GM19238 (cell line): ENCODE measurements around the gene GTPBP4.
"Not testable (repeated sequence)": the region's sequence is repeated elsewhere in the genome, so short reads cannot be mapped to it uniquely, and the experiment has no call there.

Experiments
- DNase-seq: peaks from one replicate; pipeline ENCODE4 v3.0.0; 2011; ENCODE audit warnings: low spot score; ENCODE audit not compliant: insufficient read length

The GTPBP4 gene

DNA sequence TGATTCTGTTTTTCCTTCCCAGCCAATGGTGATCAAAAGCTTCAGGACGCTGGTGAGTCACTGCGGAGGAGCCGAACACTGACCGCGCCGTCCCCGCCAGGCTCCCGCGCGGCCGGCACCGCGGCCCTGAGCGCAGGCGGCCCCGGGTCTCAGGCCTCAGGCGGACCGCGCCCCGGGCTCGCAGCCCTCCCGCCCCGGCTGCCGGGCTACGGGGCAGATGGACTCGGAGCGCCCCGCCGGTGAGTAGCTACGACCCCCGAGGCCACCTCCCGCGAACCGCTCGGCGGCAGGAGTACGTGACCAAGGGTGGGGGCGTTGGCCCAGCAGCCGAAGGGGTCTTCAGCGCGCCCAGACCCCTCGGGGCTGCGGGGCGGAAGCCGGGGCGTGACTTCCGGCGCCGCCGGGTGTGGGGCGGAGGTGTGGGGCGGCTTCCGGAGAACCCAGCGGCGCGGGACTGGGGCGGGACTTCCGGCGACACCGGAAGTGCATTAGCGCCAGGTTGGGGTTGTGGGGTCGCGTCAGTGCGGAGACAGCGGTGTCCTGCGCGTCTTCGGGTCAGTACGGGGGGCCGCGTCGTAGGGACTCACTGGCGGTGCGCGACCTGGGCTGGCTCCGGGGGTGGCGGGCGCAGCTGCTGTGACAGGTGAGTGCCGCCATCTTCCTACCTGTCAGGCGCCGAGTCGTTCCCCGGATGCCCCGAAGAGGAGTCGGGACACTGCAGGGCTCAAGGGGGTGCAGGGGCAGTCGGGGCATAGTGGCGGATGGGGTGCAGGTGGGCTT is 68.3 kb downstream of the GTPBP4 start, which contains the start of gene WDR37:
Gene WDR37, plus strand, starts transcription at position 60 of the 780 bp plus-strand sequence. CDS start 15,771 bp downstream, outside the sequence.
- DNase-seq: peak; percentile 95

DNA sequence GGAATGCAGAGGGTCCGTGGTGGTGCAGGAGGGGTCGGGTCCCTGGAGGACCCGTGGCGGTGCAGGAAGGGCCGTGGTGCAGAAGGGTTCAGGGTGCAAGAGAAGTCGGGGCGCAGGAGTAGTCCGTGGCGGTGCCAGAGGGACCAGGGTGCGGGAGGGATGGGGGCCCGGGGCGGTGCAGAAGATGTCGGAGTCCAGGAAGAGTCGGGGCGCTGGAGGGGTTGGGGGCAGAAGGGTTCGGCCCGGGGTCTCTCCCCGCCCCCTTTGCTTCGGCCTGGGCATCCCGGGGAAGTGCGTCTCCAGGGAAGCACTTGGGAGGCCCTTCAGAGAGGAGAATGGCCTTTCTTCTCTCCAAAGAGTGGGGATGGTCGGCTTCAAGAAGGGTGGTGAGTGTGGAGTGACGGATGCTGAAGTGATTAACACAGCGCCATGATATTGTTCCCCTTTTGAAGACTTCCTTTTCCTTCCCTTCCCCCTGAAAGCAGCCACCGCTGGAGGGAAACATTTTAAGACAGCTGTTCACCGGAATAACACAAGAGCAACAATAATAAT is 68.9 kb downstream of the GTPBP4 start:
- peak; percentile 22 for DNase-seq

DNA sequence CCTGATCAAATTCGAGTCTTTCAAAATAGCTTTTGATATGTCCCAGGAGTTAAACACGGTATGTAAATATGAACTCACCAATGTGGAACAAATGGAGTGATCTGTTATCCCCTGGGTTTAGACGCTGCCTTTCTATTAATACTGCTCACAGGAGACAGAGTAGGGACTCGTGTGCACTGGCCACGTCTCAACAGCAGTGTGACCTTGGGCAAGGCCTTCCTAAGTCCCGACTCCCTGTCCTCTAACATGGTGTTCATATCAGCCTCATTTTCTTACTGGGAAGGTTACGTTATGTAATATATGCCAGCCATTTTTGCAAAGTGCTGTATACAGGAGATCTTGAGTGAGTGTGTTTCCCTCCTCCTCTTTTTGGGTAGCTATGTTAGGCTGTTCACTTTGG is 69.8 kb downstream of the GTPBP4 start:
- no peak for DNase-seq

DNA sequence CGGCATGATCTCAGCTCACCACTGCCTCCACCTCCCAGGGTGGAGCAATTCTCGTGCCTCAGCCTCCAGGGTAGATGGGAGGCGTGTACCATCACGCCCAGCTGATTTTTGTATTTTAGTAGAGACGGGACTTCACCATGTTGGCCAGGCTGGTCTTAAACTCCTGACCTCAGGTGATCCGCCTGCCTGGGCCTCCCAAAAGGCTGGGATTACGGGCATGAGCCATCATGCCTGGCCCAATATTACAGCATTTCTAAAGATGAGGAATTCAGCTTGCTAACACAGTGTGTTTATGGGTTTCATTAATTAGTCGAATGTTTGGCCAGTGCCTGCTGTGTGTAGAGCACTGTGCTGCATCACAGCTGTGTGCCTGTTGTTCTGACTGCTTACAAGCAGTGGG is 71.7 kb downstream of the GTPBP4 start:
- no peak for DNase-seq

DNA sequence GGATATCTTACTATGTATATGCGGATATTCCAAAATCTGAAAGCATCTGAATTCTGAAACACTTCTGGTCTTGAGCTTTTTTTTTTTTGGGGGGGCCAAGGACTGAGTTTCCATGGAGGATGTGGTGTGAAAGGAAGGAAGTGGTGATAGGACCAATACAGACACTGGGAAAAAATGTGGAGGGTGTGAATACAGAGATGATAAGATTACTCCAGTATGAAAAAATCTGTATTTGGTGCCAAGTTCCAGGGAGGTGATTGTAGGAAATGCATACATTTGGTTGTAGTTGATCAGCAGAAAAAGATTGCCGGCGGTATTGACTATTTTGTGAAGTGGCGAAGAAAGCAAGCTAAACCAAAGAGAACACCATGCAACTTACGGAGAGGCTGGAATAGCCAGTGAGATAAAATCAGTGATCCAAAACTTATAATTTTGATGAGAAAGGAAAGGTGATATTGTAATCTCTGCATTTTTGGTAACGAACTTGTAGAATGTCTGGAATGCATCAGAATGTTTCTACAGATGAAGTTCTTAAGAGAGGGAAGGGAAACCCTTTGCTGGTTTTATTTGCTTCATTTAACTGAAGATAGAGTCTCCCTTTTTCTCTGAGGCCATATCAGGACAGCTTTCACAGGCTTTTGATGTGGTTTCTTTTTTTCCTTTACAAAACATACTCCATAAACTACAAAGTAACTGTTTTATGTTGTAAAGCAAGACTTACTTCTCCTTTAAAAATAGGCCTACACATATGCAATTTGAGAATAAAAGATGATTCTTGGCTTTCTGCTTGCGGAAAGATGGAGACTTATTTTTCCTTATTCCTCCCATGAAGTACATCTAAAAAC is 73.9 kb downstream of the GTPBP4 start:
- DNase-seq: no peak

DNA sequence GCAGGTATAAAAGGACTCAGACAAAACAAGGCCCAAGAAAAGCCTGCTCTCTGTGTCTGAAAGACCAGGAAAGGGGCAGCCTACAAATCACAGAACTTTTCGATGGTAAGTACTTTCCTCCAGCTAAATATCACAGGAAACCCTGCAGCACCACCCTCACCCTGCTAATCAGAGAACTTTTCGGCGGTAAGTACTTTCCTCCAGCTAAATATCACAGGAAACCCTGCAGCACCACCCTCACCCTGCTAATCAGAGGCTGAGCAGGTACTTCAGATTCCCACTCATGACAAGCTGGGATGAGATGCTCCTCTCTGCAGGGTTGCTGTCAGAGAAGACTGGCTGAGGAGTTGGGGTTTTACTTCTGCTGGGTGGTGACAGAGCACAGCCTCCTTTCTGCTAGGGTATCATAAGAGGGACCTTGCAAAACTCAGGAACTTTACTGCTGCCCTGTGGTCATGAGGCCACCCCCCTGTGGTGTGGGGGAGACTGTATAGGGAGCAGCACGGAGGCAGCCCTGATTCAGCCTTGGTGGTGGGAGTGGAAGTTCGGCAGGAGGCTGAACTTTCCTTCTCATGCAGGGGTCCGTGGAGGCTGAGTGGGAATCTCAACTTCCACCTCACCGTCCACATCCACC is 75.1 kb downstream of the GTPBP4 start:
- no peak for DNase-seq

DNA sequence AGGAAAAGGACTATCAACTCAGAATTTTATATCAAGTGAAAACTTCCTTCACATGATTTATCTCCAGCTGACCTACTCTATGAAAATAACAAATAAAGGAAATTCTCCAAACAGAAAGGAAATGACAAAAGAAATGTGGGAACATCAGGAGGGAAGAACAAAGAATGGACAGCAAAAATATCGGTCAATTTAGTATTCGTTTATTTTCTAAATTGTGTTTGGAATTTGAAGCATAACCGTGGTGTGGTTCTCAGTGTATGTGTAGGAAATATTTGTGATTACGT is 76.7 kb downstream of the GTPBP4 start:
- no peak for DNase-seq

DNA sequence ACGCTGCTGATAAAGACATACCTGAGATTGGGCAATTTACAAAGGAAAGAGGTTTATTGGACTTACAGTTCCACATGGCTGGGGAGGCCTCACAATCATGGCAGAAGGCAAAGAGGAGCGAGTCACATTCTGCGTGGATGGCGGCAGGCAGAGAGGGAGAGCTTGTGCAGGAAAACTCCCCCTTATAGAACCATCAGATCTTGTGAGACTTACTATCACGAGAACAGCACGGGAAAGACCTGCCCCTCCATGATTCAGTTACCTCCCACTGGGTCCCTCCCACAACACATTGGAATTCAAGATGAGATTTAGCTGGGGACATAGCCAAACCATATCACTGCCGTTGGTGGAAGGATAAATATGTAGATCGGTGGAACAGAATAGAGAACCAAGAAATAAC is 78.5 kb downstream of the GTPBP4 start:
- not testable (repeated sequence) for DNase-seq

DNA sequence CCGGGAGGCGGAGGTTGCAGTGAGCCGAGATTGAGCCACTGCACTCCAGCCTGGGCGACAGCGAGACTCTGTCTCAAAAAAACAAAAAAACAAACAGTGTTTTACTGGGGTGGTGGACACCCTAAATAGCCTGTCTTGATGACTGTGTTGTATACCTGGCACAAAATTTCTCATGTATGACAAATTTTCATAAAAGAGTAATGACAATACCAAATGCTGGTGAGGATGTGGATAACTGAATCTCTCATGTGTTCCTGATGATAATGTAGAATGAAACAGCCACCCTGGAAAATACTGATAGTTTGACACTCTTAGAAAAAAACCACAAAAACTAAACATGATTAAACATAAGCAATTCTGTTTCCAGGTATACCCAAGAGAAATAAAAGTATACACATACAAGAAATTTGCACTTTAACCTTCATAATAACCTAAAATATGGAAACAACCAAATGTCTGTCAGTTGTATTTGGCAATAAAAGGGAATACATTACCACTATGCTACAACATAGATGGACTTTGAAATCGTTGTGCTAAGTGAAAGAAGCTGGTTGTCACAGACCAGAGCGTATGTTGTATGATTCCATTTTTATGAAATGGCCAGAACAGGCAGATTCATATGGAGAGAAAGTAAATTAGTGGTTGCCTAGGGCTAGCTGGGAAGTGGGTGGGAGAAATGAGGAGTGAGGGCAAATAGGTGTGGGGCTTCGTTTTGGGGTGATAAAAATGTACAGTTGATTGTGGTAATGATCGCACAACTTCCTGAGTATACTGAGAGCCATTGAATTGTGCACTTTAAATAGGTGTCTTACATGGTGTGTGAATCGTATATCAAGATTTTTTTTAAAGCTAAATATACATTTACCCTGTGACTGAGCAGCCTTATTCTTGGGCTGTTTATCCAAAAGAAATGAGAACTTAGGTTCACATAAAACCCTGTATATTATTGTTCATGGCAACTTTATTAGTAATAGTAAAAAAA is 80.4 kb downstream of the GTPBP4 start:
- no peak for DNase-seq
